ENCODE data around the gene EML5.

EML5 gene

DNA sequence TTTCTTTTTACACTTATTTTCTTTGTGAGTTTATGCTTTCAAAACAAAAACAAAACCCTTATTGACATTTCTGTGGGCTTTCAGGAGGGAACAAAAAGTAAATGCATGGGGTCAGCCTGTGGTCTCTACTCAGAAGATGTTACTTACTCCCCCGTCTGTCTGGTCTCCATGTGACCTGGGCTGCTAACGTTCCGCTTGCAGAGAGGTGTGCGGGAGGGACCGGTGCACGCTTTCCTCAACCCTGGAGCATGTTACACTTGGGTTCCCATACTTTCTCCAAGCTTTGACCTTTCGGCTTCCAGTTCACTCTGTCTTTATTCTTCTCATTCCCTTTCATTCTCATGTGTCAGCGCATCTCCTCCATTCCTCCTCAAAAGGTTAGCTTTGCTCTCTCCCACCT is 193.4 kb downstream of the EML5 start:
- H3K27ac ChIP-seq = no peak overlapping the region
- TF ChIP-seq CTCF (IDR thresholded peaks at IDR 0.05) (no peak), ZFX (IDR thresholded peaks at IDR 0.05; ENCODE audit: borderline replicate concordance) (no peak)

GRCh38 chr14:88598097-88598675 is 194.6 kb downstream of the EML5 start:
- TF ChIP-seq ZFX (IDR thresholded peaks at IDR 0.05; ENCODE audit: borderline replicate concordance) (no peak), CTCF (IDR thresholded peaks at IDR 0.05) (no peak)
- no peak overlapping the region for H3K27ac ChIP-seq

DNA sequence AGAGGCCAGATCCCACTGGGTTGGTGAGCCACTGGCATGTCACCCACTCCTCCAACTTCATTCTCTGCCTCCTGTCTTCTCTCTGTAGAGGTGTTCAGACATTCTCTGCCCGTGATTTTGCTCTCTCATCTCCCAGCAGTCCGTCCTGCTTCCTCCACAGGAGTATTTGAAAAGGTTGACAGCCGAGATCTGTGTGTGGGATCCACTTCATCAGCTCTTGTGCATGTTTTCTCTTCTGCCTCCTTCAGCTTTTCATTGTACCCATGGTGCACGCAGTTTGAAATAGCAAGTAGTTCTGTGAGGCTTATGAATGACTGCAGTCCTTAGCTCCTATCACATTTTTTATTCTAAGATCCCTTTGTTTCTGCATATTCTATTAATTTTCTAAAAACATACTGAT is 195.2 kb downstream of the EML5 start:
- TF ChIP-seq ZFX (IDR thresholded peaks at IDR 0.05; ENCODE audit: borderline replicate concordance) (no peak), CTCF (IDR thresholded peaks at IDR 0.05) (no peak)
- no peak overlapping the region for H3K27ac ChIP-seq

DNA sequence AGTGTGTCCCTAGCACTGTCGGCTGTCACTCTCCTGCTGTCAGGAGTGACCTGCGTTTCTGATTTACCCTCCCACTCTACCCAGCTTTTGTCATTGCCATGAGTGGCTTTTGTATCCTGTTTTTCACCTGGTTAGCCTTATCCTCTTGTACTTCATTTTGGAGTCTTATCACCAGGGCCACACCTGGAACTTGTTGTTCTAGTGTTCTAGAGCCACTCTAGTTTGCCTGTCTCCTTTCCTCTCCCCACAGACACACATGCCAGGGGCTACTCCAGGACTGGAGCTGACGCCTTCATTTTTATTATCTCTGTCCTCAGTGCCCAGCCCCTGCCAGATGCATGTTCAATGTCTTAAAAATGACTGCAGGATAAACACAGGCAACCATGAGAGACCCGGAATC is 195.7 kb downstream of the EML5 start:
- no peak overlapping the region for H3K27ac ChIP-seq
- no peak for TF ChIP-seq ZFX (IDR thresholded peaks at IDR 0.05; ENCODE audit: borderline replicate concordance)
- no peak for TF ChIP-seq CTCF (IDR thresholded peaks at IDR 0.05)

DNA sequence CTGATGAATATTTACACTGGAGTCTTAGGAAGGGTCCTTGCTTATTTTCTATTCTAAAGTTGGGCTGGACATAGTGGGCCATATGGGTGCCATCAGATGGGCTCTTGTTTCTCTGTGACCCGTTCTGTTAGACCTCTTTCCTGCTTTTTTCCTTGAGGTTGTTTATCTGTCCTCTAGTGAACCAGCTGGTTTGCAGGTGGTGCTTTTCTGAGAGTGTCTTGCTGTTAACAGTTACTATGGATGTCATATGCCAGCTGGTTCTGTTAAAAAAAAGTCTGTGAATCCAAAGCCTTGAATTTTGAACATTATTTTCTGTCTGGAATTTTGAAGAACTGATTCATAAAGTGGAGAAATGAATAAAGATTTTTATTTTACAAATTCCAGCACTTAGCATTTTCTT is 200.7 kb downstream of the EML5 start:
- H3K27ac ChIP-seq = no peak overlapping the region
- TF ChIP-seq CTCF (IDR thresholded peaks at IDR 0.05) = no peak
- TF ChIP-seq ZFX (IDR thresholded peaks at IDR 0.05; ENCODE audit: borderline replicate concordance) = no peak

- TF ChIP-seq CTCF (IDR thresholded peaks at IDR 0.05) (no peak), ZFX (IDR thresholded peaks at IDR 0.05; ENCODE audit: borderline replicate concordance) (no peak)
- H3K27ac ChIP-seq = no peak overlapping the region
These were observed 202.6 kb downstream of the EML5 start for GRCh38 chr14:88590173-88590572.

GRCh38 chr14:88588081-88588480 is 204.7 kb downstream of the EML5 start:
- H3K27ac ChIP-seq = no peak overlapping the region
- TF ChIP-seq ZFX (IDR thresholded peaks at IDR 0.05; ENCODE audit: borderline replicate concordance) (no peak), CTCF (IDR thresholded peaks at IDR 0.05) (no peak)
